ENCODE measurements around the gene RASA1.
"Not testable (repeated sequence)": the region's sequence is repeated elsewhere in the genome, so short reads cannot be mapped to it uniquely, and the experiment has no call there.

The RASA1 gene

DNA sequence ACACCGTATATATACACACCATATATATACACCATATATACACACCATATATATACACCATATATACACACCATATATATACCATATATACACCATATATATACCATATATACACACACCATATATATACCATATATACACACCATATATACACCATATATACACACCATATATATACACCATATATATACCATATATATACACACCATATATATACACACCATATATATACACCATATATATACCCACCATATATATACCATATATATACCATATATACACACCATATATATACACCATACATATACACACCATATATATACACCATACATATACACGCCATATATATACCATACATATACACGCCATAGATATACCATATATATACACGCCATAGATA lies 19.6 kb downstream of the RASA1 start:
- DNase-seq, result not testable (repeated sequence)

DNA sequence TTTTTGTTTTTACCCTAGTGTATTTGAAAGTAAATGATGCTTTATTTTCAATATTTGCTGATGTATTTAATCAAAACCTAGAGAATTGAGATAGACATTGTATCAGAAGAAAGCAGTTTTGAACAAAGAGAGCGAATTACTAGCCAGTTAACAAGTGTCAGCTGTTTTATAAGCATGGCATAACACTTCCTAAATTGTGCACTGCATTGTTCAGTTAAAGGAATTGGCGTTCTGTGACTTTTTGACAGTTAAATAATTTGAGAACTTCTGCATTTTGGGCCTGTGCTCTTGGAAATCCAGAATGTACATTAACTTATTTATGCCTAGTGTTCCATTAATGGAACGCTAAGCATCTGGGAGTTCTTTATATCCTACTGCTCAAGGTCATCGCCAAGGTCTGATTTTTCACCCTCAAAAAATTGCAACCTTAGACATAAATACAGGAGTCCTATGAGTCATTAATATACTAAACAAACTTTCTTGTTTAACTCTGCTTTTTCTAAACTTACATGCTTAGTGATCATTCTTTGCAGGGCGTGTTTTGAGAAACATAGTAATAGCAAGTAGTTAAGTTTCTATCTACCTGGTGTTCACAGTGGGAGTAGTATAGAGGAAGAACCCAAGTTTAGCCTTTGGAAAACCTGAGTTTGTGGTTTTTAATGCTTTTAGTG lies 31.1 kb downstream of the RASA1 start:
- DNase-seq, result peak; percentile 67

DNA sequence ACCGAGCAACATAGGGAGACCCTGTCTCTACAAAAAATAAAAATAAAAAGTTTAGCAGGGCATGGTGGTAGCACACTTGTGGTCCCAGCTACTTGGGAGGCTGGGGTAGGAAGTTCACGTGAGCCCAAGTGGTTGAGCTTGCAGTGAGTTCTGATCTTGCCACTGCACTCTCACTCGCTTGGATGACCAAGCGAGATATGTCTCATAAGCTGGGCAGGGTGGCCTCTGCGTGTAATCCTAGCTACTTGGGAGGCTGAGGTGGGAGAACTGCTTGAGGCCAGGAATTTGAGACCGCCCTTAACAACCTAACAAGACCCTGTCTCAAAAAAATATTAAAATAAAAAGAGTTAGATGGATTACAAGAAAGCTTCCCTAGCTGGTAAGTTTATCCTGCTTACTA lies 32.5 kb downstream of the RASA1 start:
- DNase-seq, result no peak

GRCh38 chr5:87300744-87301143 lies 33.1 kb downstream of the RASA1 start:
- DNase-seq, result peak; percentile 53

DNA sequence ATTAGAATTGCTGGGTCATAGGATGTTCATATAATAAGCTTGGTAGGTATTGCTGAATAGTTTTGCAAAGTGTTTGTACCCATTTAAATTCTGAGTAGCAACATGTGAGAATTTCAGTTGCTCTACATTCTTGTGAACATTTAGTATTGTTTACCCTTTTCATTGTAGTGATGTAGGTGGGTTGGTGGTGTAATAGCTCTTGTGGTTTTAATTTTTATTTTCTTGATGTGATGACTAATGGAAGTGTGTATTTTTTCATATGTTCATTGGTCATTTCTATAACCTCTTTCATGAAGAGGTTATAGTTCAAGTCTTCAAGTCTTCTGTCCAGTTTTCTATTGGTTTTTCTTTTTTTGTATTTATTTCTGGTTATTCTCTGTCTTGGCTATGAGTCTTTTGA lies 34.4 kb downstream of the RASA1 start:
- no peak for DNase-seq

GRCh38 chr5:87303324-87303723 lies 35.6 kb downstream of the RASA1 start:
- DNase-seq, result no peak

GRCh38 chr5:87306090-87306489 lies 38.4 kb downstream of the RASA1 start:
- not testable (repeated sequence) for DNase-seq

- peak; percentile 71 for DNase-seq
Measured at GRCh38 chr5:87307796-87308423, 40.2 kb downstream of the RASA1 start.

DNA sequence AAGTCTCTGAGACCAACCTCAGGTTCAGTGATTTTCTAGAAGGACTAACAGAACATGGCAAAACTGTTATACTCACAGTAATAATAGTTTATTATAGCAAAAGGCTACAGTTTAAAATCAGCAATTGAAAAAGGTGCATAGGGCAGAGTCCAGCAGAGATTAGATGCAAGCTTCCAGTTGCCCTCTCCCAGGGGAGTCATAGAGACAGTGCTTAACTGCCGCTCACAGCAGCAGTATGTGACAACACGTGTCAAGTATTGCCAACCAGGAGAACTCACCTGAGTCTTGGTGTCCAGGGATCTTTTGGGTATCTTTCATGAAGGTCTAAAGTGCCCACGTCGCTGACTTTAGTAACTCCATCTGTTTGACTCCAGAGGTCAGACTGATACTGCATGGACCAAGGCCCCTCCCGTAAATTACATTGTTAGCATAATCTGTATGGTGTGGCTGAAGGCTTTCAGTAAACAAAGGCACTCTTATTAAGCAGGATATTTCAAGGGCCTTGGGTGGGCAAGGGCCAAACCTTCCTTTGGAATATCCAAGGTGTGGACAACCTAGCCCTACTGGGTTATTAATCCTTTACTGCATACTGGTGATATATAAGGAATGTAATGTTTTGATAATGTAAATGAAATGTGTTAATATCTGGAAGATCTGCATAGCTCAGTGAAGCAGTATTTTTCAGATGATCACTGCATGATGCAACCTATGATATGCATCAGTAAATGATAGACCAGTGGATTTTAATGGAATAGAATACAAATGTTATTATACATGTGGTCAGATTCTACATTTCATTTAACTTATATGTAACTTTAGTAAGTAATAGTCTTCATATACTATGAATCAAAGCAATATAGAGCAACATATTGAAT lies 44.0 kb downstream of the RASA1 start:
- DNase-seq, result no peak

- DNase-seq, result peak; percentile 37
Measured at GRCh38 chr5:87313216-87313615, 45.5 kb downstream of the RASA1 start.

DNA sequence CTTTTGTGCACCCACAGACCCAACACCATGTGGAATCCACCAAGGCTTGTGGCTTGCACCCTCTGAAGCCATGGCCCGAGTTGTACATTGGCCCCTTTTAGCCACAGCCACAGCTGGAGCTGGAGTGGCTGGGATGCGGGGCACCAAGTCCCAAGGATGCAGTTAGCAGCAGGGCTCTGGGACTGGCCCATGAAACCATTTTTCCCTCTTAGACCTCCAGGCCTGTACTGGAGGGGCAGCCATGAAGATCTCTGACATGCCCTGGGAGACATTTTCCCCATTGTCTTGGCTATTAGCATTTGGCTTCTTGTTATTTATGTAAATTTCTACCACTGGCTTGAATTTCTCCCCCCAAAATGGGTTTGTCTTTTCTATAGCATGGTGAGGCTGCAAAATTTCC lies 51.8 kb downstream of the RASA1 start:
- DNase-seq, result no peak

- DNase-seq, result no peak
Measured at GRCh38 chr5:87321605-87322004, 53.9 kb downstream of the RASA1 start.

DNA sequence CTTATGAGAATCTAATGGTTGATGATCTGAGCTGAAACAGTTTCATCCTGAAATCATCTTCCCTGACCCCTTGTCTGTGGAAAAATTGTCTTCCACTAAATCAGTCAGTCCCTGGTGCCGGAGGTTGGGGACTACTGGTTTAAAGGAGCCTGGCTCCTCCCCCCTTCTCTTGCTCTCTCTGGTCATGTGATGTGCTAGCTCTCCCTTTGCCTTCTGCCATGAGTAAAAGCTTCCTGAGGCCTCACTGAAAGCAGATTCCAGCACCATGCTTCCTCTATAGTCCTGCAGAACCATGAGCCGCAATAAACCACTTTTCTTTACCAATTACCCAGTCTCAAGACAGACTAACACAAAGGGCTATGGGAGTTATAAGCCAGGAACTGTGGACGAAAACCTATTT lies 54.7 kb downstream of the RASA1 start:
- no peak for DNase-seq

- no peak for DNase-seq
Measured at GRCh38 chr5:87327998-87328397, 60.3 kb downstream of the RASA1 start.

DNA sequence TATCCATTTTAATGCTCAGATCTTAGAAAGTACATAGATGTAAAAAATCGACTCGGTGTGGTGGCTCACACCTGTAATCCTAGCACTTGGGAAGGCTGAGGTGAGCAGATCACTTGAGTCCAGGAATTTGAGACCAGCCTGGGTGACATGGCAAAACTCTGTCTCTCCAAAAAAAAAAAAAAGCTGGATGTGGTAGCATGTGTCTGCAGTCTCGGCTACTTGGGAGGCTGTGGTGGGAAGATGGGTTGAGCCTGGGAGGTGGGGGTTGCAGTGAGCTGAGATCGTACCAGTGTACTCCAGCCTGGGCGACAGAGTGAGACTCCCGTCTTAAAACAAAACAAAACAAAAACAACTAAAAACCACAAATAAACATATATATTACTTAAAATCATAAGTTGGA lies 61.4 kb downstream of the RASA1 start:
- DNase-seq, result no peak

DNA sequence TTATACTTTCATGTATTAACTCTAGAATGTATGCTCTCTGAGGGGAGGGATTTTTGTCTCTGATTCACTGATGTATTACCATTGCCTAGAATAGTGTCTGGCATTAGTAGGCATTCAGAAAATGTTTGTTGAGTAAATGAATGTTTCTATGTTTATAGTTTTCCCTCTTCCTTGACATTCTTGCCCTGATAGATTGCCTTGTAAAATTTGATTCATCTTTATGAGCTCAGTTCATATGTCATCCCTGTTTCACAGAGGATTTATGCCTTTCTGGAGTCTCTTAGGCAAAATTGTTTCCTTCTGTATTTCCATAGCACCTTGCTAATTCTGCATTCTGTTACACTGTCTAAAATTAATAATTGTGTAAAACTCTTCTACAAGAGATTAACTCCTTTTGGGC lies 72.3 kb downstream of the RASA1 start:
- DNase-seq, result no peak

- peak; percentile 81 for DNase-seq
Measured at GRCh38 chr5:87340716-87341115, 73.0 kb downstream of the RASA1 start.

- no peak for DNase-seq
Measured at GRCh38 chr5:87347272-87347671, 79.6 kb downstream of the RASA1 start.

DNA sequence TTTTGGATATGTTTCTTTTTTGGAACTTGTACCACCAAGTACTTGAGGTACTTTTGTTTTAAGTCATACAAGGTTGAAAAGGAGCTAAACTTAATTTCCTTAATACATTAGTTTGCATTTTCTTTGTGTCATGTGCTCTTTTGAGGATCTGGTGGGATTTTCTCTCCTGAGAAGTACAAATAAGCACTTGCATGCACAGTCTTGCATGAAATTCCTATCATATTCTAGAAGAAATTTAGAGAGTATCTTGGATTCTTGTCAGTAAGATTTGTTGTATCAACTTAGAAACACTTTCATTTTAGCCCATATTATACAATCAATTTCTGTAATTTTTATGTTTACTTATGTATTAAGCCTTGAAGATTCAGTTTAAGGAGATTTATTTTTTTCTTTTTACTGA lies 80.2 kb downstream of the RASA1 start:
- DNase-seq, result no peak

GRCh38 chr5:87354496-87354895 lies 86.8 kb downstream of the RASA1 start:
- no peak for DNase-seq

DNA sequence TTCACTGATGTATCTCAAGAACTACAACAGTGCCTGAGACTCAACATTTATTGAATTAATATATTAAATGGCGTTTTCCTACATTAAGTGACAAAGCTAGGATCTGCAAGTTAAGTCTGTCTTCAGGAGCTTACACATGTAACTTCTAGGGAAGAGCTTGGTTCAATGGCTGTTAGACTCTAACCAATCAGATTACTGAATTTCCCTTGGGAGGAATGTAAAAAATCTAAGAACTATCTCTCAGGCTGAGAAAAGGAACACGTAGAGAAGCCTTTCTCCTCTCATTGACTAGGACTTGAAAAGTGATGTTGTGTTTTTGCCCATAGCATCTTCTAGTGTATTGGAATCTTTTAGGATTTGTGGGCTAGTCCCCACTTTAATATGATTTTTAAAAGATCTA lies 91.4 kb downstream of the RASA1 start:
- DNase-seq, result no peak

- DNase-seq, result no peak
Measured at GRCh38 chr5:87360132-87360531, 92.4 kb downstream of the RASA1 start.

GRCh38 chr5:87361031-87361445 lies 93.4 kb downstream of the RASA1 start:
- no peak for DNase-seq

Data from hematopoietic multipotent progenitor cell treated with erythropoietin and hydrocortisone succinate and interleukin-3 and kit ligand, for 4 days (in vitro differentiated cells).